ENCODE measurements around the gene UBE2D2.

Gene UBE2D2

DNA sequence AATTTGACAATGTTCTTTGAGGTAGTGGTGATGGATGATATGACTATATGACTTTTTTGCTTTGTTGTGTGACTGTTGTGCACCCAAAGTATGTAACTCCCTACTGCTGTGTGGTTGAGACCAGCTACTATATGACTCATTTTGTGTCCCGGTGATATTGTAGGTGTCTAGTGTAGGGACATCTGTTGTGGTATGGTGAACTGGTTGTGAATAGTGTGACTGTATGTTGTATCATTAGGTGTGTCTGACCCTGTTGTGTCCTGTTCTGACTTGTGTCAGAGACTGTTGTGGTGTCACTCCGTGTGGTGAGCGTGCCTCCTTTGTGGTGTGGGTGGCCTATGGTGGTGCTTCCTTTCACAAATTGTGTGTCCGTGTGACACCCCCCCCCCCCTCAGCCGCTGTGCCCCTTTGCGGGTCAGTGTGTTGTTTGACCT lies 75.9 kb downstream of the UBE2D2 start:
- ChIA-PET POLR2A (interaction anchor here (1.1 to 2.8 kb wide), 3 partner anchors 11 to 76 kb away, joined by 3 to 15 read pairs (median 4); partner anchors contain the start of genes CXXC5 and UBE2D2), CTCF (interaction anchor here (1.1 kb wide), 2 partner anchors 11 to 128 kb away, joined by 3 to 4 read pairs; partner anchors contain the start of gene CXXC5)
- no peak for TF ChIP-seq ARNT (IDR thresholded peaks at IDR 0.05)
- no peak for TF ChIP-seq SP1 (IDR thresholded peaks at IDR 0.05)
- no peak for TF ChIP-seq ELF4 (IDR thresholded peaks at IDR 0.05)
- TF ChIP-seq LEF1 (IDR thresholded peaks at IDR 0.05; ENCODE audit: borderline replicate concordance) = no peak
- TF ChIP-seq BHLHE40 (IDR thresholded peaks at IDR 0.05; ENCODE audit: borderline replicate concordance) = no peak
- no peak for TF ChIP-seq NFRKB (IDR thresholded peaks at IDR 0.05)
- no peak for TF ChIP-seq TARDBP (IDR thresholded peaks at IDR 0.05)
- TF ChIP-seq, protein P1, sequence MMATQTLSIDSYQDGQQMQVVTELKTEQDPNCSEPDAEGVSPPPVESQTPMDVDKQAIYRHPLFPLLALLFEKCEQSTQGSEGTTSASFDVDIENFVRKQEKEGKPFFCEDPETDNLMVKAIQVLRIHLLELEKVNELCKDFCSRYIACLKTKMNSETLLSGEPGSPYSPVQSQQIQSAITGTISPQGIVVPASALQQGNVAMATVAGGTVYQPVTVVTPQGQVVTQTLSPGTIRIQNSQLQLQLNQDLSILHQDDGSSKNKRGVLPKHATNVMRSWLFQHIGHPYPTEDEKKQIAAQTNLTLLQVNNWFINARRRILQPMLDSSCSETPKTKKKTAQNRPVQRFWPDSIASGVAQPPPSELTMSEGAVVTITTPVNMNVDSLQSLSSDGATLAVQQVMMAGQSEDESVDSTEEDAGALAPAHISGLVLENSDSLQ (IDR thresholded peaks at IDR 0.05) = no peak
- no peak for TF ChIP-seq CTBP1 (IDR thresholded peaks at IDR 0.05; ENCODE audit: borderline replicate concordance)
- TF ChIP-seq L3MBTL2 (conservative IDR thresholded peaks at IDR 0.05) = no peak
- TF ChIP-seq SUZ12 (IDR thresholded peaks at IDR 0.05) = no peak
- DNase-seq (ENCODE audit: extremely low spot score) = no peak

GRCh38 chr5:139637438-139638089 lies 76.4 kb downstream of the UBE2D2 start:
- TF ChIP-seq SP1 (IDR thresholded peaks at IDR 0.05) (no peak), HDGF (IDR thresholded peaks at IDR 0.05; ENCODE audit: borderline replicate concordance) (no peak), FOXM1 (IDR thresholded peaks at IDR 0.05; ENCODE audit: borderline replicate concordance) (peak; percentile 81), CTBP1 (IDR thresholded peaks at IDR 0.05; ENCODE audit: borderline replicate concordance) (no peak)
- TF ChIP-seq, protein P1 (IDR thresholded peaks at IDR 0.05) = no peak
- CTCF ChIA-PET = interaction anchor here (1.1 to 1.6 kb wide), 4 partner anchors 11 to 128 kb away, joined by 3 to 5 read pairs (median 4); partner anchors contain the start of gene CXXC5
- DNase-seq (ENCODE audit: extremely low spot score) = peak; percentile 75
- POLR2A ChIA-PET = interaction anchor here (1.1 to 2.8 kb wide), 3 partner anchors 10 to 77 kb away, joined by 3 to 15 read pairs (median 4); partner anchors contain the start of genes CXXC5 and UBE2D2

DNA sequence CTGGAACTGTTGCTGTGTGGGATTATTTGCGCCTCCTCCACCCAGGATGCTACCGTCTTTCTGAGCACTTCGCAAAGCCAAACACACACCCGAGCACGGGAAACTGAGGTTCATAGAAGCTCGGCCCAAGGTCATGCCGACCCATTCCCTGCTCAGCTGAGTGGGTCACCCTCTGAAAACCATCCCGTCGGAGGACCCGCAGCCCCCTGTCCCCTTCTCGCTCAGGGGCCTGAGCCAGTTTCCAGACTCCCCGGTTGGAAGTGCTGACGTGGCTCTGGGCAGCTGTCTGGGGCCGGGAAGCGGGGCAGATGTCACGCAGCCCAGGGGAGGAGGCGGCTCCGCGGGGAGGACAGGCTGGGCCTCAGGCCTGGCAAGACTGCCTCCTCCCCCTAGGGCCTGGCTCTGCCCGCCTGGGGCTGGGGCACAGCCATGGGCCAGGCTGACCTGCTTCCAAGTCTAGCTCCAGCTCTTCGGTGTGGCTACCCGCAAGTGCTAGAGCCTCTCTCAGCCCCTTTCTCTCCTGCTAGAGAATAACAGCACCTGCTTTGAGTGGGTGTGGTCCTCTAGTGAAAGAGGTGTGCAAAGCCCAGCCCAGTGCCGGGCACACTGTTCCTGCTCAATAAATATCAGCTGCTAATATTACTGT lies 77.1 kb downstream of the UBE2D2 start:
- POLR2A ChIA-PET = interaction anchor here (1.2 to 2.8 kb wide), 2 partner anchors 10 to 11 kb away, joined by 3 to 15 read pairs; partner anchors contain the start of gene CXXC5
- no peak for TF ChIP-seq L3MBTL2 (conservative IDR thresholded peaks at IDR 0.05)
- CTCF ChIA-PET = interaction anchor here (1.1 to 1.6 kb wide), 2 partner anchors 73 to 127 kb away, joined by 5 read pairs; no protein-coding TSS in a partner anchor
- DNase-seq (ENCODE audit: extremely low spot score) = no peak

DNA sequence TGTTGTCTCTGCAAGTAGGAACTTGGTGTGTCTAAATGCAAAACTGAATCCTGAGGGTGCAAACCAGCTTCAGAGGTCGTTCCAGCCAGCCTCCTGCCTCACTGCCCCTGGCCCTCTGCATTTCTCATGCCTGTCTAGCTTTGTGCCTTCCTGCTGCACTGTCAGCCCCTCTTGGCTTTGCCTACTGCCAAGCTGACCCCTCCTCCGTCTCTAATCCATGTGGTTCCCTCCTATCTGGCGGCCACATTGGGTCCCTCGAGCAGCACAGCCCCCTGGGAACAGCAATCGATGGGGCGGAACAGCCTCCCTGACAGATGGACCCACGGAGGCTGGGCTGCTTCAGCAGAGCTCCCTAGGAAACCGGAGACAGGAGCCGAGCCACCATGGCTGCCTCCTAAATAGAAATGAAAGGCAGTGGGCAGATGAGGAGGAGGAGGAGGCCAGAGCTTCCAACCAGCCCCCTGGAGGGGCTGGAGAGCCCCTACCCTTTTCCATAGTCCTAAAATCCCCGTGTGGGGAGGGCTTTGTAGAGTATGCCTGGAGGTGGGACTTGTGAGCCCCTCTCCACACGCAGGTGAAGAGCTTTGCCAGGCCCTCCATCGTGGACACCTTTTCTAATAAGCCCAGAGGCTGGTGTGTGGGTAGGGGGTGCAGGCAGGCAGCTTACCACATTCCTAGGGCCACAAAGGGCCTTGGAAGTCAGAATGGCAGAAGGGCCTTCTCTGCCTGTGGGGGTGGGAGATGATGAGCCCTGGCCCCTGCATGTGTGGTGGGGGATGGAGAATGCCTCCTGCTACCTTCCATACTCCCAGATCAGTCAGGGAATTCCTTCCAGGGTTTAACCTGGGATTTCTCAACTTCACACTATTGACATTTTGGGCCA lies 77.8 kb downstream of the UBE2D2 start:
- ChIA-PET POLR2A (interaction anchor here (2.8 kb wide), 1 partner anchor 9 kb away, joined by 15 read pairs; the partner anchor contains the start of gene CXXC5), CTCF (interaction anchor here (0.7 to 1.6 kb wide), 3 partner anchors 57 to 127 kb away, joined by 3 to 5 read pairs (median 5); no protein-coding TSS in a partner anchor)
- TF ChIP-seq L3MBTL2 (conservative IDR thresholded peaks at IDR 0.05) = no peak
- TF ChIP-seq SP1 (IDR thresholded peaks at IDR 0.05) = no peak
- no peak for TF ChIP-seq ZNF384 (IDR thresholded peaks at IDR 0.05)
- no peak for TF ChIP-seq CTBP1 (IDR thresholded peaks at IDR 0.05; ENCODE audit: borderline replicate concordance)
- TF ChIP-seq ARNT (IDR thresholded peaks at IDR 0.05) = no peak
- TF ChIP-seq FOXA1 (IDR thresholded peaks at IDR 0.05) = no peak
- TF ChIP-seq BHLHE40 (IDR thresholded peaks at IDR 0.05; ENCODE audit: borderline replicate concordance) = no peak
- TF ChIP-seq HDGF (IDR thresholded peaks at IDR 0.05; ENCODE audit: borderline replicate concordance) = no peak
- no peak for TF ChIP-seq FOXM1 (IDR thresholded peaks at IDR 0.05; ENCODE audit: borderline replicate concordance)
- TF ChIP-seq SUZ12 (IDR thresholded peaks at IDR 0.05) = no peak
- DNase-seq (ENCODE audit: extremely low spot score) = no peak

DNA sequence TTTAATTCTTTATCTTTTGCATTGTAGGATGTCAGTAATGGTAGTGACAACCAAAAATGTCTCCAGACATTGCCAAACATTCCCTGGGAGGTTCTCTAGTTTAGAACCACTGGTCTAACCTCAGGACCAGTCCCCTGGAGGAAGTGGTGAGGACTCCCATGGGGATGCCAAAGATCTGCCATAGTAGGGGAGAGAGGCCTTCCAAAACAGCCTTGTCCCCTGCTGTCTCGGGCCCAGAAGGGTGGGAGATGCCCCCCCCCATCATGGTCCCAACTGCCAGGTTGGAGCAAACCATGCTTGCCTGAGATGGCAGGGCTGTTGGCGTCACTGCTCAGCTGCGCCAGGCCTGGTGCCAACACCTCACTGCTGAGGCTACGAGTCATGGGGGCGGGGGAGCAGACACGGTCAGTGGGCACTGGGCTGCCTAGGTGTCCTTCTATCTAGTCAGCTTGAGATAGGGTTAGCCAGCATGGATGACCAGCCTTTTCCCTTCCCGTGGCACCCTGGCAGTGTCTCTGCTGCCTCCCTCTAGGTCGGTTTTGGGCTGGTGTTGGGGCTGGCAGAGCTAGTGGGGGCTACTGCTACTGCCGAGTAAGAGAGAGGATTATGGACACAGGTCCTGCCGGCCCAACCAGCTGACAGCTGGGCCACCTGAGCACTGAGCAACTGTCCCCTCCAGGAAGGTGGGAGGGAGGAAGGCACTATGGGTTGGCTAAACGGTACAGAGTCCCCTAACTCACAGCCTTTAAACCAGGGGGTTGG lies 78.7 kb downstream of the UBE2D2 start:
- no peak for DNase-seq (ENCODE audit: extremely low spot score)
- no peak for TF ChIP-seq SP1 (IDR thresholded peaks at IDR 0.05)
- ChIA-PET CTCF (interaction anchor here (0.7 kb wide), 1 partner anchor 56 kb away, joined by 3 read pairs; no protein-coding TSS in a partner anchor), POLR2A (no interaction called here)

DNA sequence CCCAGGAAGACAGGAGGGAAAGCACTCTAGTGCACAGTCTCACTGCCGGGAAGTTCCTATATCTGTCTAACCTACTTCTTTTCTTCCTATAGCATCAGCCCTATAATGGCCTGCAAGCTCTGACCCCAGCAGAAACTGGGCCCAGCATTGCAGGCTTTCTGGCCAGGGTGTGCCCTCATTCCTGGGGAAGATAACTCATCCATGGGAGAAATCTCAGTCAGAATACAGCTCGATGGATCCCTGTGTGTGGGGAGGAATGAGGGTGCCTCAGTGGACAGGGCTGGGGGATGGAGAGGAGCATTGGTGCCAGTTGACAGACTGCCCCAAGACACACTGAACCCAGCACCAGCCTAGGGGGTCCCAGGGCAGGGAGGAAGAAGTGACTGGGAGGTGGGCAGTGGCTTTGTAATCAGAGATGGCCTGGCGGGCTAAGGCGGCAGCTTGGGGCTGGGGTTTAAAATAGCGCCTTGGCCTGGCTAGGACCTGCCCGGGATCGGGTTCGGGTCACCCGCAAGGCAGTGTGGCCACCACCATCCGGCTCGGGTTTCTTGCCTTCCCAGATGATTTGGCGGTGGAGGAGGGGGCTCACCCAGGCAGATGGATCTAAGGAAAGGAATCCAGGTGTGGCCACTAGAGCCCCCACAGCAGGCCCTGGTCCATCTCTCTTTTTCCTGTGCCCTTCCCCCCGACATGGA lies 79.4 kb downstream of the UBE2D2 start:
- no peak for DNase-seq (ENCODE audit: extremely low spot score)
- POLR2A ChIA-PET = no interaction called here
- TF ChIP-seq, protein P1 (IDR thresholded peaks at IDR 0.05) = no peak
- TF ChIP-seq SUZ12 (IDR thresholded peaks at IDR 0.05) = no peak
- TF ChIP-seq FOXK2 (IDR thresholded peaks at IDR 0.05) = no peak
- TF ChIP-seq HDGF (IDR thresholded peaks at IDR 0.05; ENCODE audit: borderline replicate concordance) = no peak
- no peak for TF ChIP-seq ZNF384 (IDR thresholded peaks at IDR 0.05)
- TF ChIP-seq FOXA1 (IDR thresholded peaks at IDR 0.05) = no peak
- CTCF ChIA-PET = no interaction called here

All from HEK293T (cell line).